Prostate gland (tissue), 2 donors: ENCODE data around the gene OR4C3. TPM values are rescaled to one million over a fixed set of nuclear protein-coding genes. Genes with fewer than 3 reads are reported as not detected.
"Not testable (repeated sequence)": the region's sequence is repeated elsewhere in the genome, so short reads cannot be mapped to it uniquely, and the experiment has no call there.

Experiments
- DNase-seq: peaks from one replicate; pipeline ENCODE4 v3.0.0-alpha.2; 2019; ENCODE audit warnings: low spot score
- H3K27ac ChIP-seq, 2 donors: fragments of 200-600 bp; sonication (generic); 2 replicates each; pipeline ENCODE4 v1.5.1; 2017 to 2019
- H3K27me3 ChIP-seq: fragments of 200-600 bp; sonication (generic); replicated peaks from 2 replicates; pipeline ENCODE4 v1.5.1; 2019; ENCODE audit not compliant: insufficient read depth
- H3K36me3 ChIP-seq, 2 donors: fragments of 200-600 bp; sonication (generic); 1 replicate in 1 of 2; 2 replicates in 1 of 2; pipeline versions ENCODE4 v1.5.1 to v1.8.1; 2017 to 2019
- H3K4me1 ChIP-seq: fragments of 200-600 bp; sonication (generic); replicated peaks from 2 replicates; pipeline ENCODE4 v1.5.1; 2019
- H3K4me3 ChIP-seq, 2 donors: fragments of 200-600 bp; sonication (generic); 2 replicates each; pipeline ENCODE4 v1.5.1; 2017 to 2019
- H3K9me3 ChIP-seq: fragments of 200-600 bp; sonication (generic); 2 replicates; pipeline ENCODE4 v1.5.1; 2017
- POLR2A ChIP-seq: fragments of 450-650 bp; IDR thresholded peaks from one replicate; pipeline ENCODE4 v1.6.1; 2016; ENCODE audit warnings: antibody characterized with exemption, mild to moderate bottlenecking
- POLR2AphosphoS5 ChIP-seq: sonication (generic); formaldehyde crosslinking; IDR thresholded peaks from one replicate; pipeline ENCODE4 v1.6.1; 2017; ENCODE audit warnings: antibody characterized with exemption
- WGBS: methylation state at CpG from one replicate; pipeline ENCODE4 v1.1.5; 2018; 5-methylcytosine and 5-hydroxymethylcytosine counted together
- intact Hi-C: fragments of 100-400 bp; cut with DNase I; formaldehyde crosslinking; loops from one replicate; pipeline ENCODE4 v1.14.2; 2022
- total RNA-seq, 2 donors: library from RNA; depleted of rRNA; stranded (reverse); fragments of >200 nt; gene quantifications; one replicate each; pipeline ENCODE4 v1.1.0, GENCODE V29; 2016
- TF ChIP-seq, protein P1 (sequence below), 4 experiments: fragments of 200-600 bp in 2 of 4; fragments of 450-650 bp in 2 of 4; sonication (generic) in 2 of 4; IDR thresholded peaks; 1 replicate in 3 of 4; 2 replicates in 1 of 4; pipeline ENCODE4 v1.5.1; 2016 to 2019; ENCODE audit warnings: antibody characterized with exemption in 4 of 4, mild to moderate bottlenecking in 2 of 4, moderate library complexity in 2 of 4

Gene OR4C3
- total RNA-seq, result not detected

- DNase-seq, H3K4me1 ChIP-seq, H3K27me3 ChIP-seq, H3K4me3 ChIP-seq, H3K36me3 ChIP-seq, H3K9me3 ChIP-seq, H3K27ac ChIP-seq, intact Hi-C loops: not testable (repeated sequence)
Measured at GRCh38 chr11:48324620-48325019, at the start of gene OR4C3. Gene OR4C3 (plus strand): TSS chr11:48324920. CDS start chr11:48325022, 102 bp downstream.

DNA sequence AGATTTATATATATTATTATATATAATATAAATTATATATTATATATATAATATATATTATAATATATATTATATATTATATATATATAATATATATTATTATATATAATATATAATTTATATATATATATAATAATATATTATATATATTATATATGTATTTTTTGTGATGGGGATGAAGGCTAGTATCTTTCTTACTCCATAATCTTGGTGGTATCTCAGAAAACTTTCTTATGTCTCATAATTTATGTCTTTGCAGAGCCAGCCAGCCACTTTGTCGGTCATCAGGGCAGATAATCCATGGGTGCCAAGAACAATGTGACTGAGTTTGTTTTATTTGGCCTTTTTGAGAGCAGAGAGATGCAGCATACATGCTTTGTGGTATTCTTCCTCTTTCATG, 18.8 kb upstream of the OR4C3 start, which contains the start of gene OR4S1:
Gene OR4S1 (plus strand): TSS at position 301 of the 400 bp plus-strand sequence. CDS start 0 bp downstream, at position 301.
- Histone ChIP-seq H3K27me3 (no peaks in the 10 kb centered on the region), H3K9me3 (no peaks in the 10 kb centered on the region), H3K27ac (no peak within 1 kb of the TSS), H3K36me3 (no peaks in the 10 kb centered on the region), H3K4me1 (no peaks in the 10 kb centered on the region), H3K4me3 (no peak within 1 kb of the TSS)
- 86% methylated on average over 1 of the region's 1 CpG for WGBS
- TF ChIP-seq POLR2AphosphoS5 (no peak), POLR2A (no peak)
- TF ChIP-seq, protein P1, sequence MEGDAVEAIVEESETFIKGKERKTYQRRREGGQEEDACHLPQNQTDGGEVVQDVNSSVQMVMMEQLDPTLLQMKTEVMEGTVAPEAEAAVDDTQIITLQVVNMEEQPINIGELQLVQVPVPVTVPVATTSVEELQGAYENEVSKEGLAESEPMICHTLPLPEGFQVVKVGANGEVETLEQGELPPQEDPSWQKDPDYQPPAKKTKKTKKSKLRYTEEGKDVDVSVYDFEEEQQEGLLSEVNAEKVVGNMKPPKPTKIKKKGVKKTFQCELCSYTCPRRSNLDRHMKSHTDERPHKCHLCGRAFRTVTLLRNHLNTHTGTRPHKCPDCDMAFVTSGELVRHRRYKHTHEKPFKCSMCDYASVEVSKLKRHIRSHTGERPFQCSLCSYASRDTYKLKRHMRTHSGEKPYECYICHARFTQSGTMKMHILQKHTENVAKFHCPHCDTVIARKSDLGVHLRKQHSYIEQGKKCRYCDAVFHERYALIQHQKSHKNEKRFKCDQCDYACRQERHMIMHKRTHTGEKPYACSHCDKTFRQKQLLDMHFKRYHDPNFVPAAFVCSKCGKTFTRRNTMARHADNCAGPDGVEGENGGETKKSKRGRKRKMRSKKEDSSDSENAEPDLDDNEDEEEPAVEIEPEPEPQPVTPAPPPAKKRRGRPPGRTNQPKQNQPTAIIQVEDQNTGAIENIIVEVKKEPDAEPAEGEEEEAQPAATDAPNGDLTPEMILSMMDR (IDR thresholded peaks at IDR 0.05), result no peak
- no peak for DNase-seq
- intact Hi-C loops, result no loop called here

GRCh38 chr11:48307760-48308386, 16.8 kb upstream of the OR4C3 start:
- DNase-seq, result peak; percentile 12
- intact Hi-C loops, result no loop called here
- no peak overlapping the region for H3K4me3 ChIP-seq
- H3K27me3 ChIP-seq, result no peaks in the 10 kb centered on the region
- no peak overlapping the region for H3K27ac ChIP-seq
- WGBS, result 21% methylated on average over 5 of the region's 5 CpGs
- no peaks in the 10 kb centered on the region for H3K36me3 ChIP-seq
- TF ChIP-seq POLR2A (no peak), POLR2AphosphoS5 (no peak)
- TF ChIP-seq, protein P1 (IDR thresholded peaks at IDR 0.05), result peak in 3 of 4 experiments; percentile 37 to 50 (median 43)
- no peaks in the 10 kb centered on the region for H3K4me1 ChIP-seq
- H3K9me3 ChIP-seq, result no peaks in the 10 kb centered on the region

GRCh38 chr11:48313590-48313989, 11.1 kb upstream of the OR4C3 start:
- DNase-seq, H3K36me3 ChIP-seq, intact Hi-C loops, H3K4me3 ChIP-seq, H3K27ac ChIP-seq, H3K27me3 ChIP-seq, H3K4me1 ChIP-seq, H3K9me3 ChIP-seq: not testable (repeated sequence)
- WGBS, result 40% methylated on average over 2 of the region's 2 CpGs

- H3K4me3 ChIP-seq, H3K27ac ChIP-seq, H3K36me3 ChIP-seq, H3K4me1 ChIP-seq, H3K27me3 ChIP-seq, H3K9me3 ChIP-seq, intact Hi-C loops, DNase-seq: not testable (repeated sequence)
- 88% methylated on average over 2 of the region's 2 CpGs for WGBS
Measured at GRCh38 chr11:48319813-48320212, 4.9 kb upstream of the OR4C3 start.

GRCh38 chr11:48341466-48341865, 16.7 kb downstream of the OR4C3 start:
- H3K4me3 ChIP-seq, result no peak overlapping the region
- H3K36me3 ChIP-seq, result no peaks in the 10 kb centered on the region
- WGBS, result 47% methylated on average over 2 of the region's 2 CpGs
- no peaks in the 10 kb centered on the region for H3K4me1 ChIP-seq
- intact Hi-C loops, result no loop called here
- H3K27me3 ChIP-seq, result no peaks in the 10 kb centered on the region
- no peak overlapping the region for H3K27ac ChIP-seq
- no peak for DNase-seq
- H3K9me3 ChIP-seq, result no peaks in the 10 kb centered on the region
- TF ChIP-seq POLR2A (no peak), POLR2AphosphoS5 (no peak)
- TF ChIP-seq, protein P1 (IDR thresholded peaks at IDR 0.05), result no peak

DNA sequence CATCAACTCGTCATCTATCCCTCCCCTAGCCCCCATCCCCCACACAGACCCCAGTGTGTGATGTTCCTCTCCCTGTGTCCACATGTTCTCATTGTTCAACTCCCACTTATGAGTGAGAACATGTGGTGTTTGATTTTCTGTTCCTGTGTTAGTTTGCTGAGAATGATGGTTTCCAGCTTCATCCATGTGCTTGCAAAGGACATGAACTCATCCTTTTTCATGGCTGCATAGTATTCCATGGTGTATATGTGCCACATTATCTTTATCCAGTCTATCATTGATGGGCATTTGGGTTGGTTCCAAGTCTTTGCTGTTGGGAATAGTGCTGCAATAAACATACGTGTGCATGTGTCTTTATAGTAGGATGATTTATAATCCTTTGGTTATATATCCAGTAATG, 17.8 kb downstream of the OR4C3 start:
- H3K27ac ChIP-seq, H3K27me3 ChIP-seq, DNase-seq, H3K36me3 ChIP-seq, intact Hi-C loops, H3K4me1 ChIP-seq, H3K9me3 ChIP-seq, H3K4me3 ChIP-seq: not testable (repeated sequence)
- WGBS, result 60% methylated on average over 2 of the region's 2 CpGs

GRCh38 chr11:48346286-48346685, 21.6 kb downstream of the OR4C3 start:
- H3K27me3 ChIP-seq, H3K9me3 ChIP-seq, H3K36me3 ChIP-seq, H3K4me3 ChIP-seq, H3K27ac ChIP-seq, H3K4me1 ChIP-seq, intact Hi-C loops, DNase-seq: not testable (repeated sequence)
- WGBS, result 75% methylated on average over 5 of the region's 5 CpGs
